ENCODE measurements around the gene KCNG2.
A peak's percentile ranks its signal among the peaks of the same experiment; 100 is the strongest.
"Not testable (repeated sequence)": the region's sequence is repeated elsewhere in the genome, so short reads cannot be mapped to it uniquely, and the experiment has no call there.

The KCNG2 gene

DNA sequence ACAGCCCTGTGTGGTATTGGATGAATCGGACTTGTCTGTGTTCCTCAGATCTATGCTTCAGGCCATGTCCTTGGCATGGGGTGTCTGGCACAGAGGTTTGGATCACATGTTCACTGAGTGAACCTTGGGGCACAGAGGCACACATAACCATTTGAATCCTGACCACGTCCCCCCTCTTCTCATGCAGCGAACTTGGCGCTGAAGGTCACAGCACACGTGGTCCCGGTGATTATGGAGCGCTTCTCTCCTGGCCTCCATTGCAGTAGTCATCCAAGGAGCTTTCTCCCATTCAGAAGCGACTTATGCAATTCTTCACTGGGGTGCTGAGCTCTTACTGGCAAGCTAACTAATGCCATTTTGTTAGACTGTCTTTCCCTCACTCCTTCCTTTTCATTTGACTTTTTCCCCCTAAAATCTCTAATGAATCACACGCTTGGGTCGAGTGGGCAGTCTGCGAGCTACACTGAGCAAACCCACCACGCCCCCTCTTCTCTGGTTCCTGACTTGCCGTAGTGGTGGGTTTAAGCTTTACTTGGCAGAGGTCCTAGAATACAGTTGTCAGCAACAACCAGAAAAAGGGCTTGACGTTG is 59.4 kb downstream of the KCNG2 start:
- peak in 7 of 42 donors; percentile 7 to 55 (median 28) for DNase-seq
- intact Hi-C loops (cut with DNase I) = no loop called here

DNA sequence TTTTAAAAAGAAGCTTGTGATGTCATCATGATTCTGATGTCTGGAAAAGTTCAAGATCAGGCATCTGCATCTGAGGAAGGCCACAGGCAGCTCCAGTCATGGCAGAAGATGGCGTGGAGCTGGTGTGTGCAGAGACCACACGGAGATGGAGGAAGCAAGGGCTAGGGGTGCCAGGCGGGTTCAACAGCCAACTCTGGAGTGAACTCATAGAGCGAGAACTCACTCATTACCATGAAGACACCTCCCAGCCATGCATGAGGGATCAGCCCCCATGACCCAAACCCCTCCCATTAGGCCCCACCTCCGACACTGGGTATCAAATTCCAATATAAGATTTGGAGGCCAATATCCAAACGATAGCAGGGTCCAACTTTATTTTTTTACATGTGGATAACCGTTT is 61.6 kb downstream of the KCNG2 start:
- DNase-seq = peak in 2 of 42 donors; percentile 1 to 5
- intact Hi-C loops (cut with DNase I) = no loop called here

DNA sequence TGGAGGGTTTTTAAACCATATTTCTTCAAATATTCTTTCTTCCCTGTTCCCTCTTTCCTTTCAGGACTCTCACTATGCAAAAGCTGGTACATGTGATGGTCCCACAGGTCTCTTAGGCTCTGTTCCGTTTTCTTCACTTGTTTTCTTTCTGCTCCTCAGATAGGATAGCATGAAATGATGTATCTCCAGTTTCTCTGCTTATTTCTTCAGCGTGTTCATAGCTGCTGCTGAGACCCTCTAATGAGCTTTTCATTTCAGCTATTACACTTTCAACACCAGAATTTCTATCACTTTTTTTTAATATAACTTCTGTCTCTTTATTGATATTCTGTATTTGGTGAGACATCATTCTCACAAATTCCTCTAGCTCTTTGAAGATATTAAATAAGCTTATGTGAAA is 63.9 kb downstream of the KCNG2 start:
- intact Hi-C loops (cut with DNase I) = no loop called here
- no peak for DNase-seq

DNA sequence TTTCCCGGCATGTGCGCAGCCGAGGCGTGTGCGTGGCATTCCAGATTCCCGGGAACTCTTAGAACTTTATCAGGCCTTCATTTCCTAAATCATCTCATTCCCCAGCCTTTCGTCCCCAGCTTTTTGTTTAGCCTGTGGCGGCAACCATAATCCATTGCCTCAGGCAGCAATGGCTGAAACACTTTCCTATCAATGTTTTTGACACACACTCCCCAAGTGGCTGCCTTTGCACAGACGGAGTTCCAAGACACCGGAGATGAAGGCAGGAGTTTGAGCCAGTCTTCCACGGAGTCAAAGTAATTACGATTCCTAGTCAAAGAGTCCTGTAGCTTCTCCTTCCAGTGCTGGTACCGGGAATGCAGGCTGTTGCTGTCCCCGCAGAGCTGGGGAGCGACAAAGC is 64.8 kb downstream of the KCNG2 start:
- intact Hi-C loops (cut with DNase I) = no loop called here
- peak in 5 of 42 donors; percentile 1 to 27 (median 9) for DNase-seq

DNA sequence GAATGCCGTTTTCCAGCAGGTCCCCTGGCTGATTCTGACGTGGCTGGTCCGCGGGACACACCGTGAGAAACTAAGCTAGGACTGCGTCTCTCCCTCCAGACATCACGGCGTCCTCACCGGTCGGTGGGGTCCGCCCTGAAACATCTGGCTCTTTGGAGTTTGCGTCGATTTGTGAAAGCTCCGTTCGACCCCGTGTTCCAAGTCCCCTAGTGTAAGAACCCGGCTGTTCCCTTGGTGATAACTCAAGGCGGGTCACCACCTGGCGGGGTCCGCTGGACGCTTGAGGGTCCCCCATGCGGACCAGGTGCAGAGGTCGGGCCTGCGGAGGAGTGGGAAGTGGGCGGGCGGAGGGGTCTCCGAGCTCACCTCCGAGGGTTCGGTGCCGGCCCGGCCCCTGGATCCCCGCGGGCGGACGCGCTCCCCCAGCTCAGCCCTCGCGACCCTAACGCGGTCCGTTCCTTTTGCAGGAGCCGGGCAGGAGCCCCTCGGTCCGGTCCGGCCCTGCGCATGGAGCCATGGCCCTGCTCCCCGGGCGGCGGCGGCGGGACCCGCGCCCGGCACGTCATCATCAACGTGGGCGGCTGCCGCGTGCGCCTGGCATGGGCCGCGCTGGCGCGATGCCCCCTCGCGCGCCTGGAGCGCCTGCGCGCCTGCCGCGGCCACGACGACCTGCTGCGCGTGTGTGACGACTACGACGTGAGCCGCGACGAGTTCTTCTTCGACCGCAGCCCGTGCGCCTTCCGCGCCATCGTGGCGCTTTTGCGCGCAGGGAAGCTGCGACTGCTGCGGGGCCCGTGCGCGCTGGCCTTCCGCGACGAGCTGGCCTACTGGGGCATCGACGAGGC is 65.6 kb downstream of the KCNG2 start:
- DNase-seq = peak in 10 of 42 donors; percentile 0 to 32 (median 13)
- intact Hi-C loops (cut with DNase I) = no loop called here

DNA sequence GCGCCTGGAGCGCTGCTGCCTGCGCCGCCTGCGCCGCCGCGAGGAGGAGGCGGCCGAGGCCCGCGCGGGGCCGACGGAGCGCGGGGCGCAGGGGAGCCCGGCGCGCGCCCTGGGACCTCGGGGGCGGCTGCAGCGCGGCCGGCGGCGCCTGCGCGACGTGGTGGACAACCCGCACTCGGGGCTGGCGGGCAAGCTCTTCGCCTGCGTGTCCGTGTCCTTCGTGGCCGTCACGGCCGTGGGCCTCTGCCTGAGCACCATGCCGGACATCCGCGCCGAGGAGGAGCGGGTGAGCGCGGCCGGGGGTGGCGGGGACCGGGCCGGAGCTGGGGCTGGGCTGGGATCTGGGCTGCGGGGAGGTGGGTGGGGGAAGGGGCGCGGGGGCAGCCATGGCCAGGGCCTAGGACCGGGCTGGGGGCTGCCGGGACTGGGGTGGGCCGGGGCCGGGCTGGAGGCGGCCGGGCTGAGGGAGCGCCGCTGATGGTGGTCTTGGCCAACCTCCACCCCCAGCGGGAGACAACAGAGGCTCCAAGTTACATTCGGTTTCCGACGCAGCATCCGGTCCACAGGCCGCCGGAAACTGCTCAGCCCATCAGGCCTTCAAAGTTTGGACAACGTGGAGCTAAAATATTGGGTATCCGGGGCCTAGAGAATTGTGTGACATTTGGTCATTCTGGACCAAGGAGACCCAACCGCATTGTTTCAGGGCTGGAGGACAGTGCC is 66.4 kb downstream of the KCNG2 start:
- peak in 10 of 42 donors; percentile 0 to 40 (median 12) for DNase-seq
- intact Hi-C loops (cut with DNase I) = no loop called here

DNA sequence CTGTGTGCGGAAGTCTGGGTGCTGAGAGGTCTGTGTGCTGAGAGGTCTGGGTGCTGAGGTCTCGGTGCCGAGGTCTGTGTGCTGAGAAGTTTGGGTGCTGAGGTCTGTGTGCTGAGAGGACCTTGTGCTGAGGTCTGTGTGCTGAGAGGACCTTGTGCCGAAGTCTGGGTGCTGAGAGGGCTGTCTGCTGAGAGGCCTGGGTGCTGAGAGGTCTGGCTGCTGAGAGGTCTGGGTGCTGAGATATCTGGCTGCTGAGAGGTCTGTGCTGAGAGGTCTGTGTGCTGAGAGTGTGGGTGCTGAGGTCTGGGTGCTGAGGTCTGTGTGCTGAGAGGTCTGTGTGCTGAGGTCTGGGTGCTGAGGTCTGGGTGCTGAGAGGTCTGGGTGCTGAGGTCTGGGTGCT is 67.2 kb downstream of the KCNG2 start:
- intact Hi-C loops (cut with DNase I) = not testable (repeated sequence)
- DNase-seq = peak in 6 of 42 donors; percentile 1 to 20 (median 2)

DNA sequence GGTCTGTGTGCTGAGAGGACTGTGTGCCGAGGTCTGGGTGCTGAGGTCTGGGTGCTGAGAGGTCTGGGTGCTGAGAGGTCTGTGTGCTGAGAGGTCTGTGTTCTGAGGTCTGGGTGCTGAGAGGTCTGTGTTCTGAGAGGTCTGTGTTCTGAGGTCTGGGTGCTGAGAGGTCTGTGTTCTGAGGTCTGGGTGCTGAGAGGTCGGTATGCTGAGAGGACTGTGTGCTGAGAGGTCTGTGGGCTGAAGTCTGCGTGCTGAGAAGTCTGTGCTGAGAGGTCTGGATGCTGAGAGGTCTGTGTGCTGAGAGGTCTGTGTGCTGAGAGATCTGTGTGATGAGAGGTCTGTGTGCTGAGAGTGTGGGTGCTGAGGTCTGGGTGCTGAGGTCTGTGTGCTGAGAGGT is 68.2 kb downstream of the KCNG2 start:
- DNase-seq = peak in 3 of 42 donors; percentile 7 to 19 (median 10)
- intact Hi-C loops (cut with DNase I) = not testable (repeated sequence)

DNA sequence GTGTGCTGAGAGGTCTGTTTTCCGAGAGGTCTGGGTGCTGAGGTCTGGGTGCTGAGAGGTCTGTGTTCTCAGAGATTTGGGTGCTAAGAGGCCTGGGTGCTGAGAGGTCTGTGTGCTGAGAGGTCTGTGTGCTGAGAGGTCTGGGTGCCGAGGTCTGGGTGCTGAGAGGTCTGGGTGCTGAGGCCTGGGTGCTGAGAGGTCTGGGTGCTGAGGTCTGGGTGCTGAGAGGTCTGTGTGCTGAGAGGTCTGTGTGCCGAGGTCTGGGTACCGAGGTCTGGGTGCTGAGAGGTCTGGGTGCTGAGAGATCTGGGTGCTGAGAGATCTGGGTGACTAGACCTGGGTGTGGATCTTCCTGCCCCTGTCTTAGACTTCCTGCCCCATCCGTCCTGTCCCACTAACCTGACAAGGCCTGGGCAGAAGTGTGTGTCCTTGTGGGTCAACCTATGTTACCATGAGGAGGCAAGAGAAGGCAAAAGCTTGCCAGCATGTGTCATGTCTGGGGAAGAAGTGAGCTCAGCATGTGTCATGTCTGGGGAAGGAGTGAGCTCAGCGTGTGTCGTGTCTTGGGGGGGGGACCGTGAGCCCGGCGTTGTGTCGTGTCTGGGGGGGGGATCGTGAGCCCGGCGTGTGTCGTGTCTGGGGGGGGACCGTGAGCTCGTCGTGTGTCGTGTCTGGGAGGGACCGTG is 69.3 kb downstream of the KCNG2 start:
- peak in 8 of 42 donors; percentile 1 to 14 (median 4) for DNase-seq
- intact Hi-C loops (cut with DNase I) = no loop called here

DNA sequence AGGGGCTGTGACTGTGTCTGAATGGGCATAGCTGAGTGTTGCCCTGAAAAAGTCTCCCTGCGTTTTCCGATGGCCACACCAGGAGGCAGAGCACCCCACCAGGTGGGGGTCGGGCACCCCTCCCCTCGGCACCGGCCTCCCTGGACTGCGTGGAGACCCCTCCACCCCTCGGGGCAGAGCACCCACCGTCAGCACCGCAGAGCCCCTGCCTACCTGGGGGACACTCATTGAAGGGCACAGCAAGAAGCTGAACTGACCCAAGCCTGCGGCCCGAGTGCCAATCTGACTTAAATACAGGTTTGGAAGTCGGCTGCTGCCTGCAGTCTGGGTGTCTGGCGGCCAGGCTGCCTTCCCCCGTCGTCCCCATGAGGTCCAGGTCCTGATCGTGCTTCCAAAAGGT is 69.9 kb downstream of the KCNG2 start:
- intact Hi-C loops (cut with DNase I) = no loop called here
- DNase-seq = peak in 7 of 42 donors; percentile 1 to 24 (median 9)

DNA sequence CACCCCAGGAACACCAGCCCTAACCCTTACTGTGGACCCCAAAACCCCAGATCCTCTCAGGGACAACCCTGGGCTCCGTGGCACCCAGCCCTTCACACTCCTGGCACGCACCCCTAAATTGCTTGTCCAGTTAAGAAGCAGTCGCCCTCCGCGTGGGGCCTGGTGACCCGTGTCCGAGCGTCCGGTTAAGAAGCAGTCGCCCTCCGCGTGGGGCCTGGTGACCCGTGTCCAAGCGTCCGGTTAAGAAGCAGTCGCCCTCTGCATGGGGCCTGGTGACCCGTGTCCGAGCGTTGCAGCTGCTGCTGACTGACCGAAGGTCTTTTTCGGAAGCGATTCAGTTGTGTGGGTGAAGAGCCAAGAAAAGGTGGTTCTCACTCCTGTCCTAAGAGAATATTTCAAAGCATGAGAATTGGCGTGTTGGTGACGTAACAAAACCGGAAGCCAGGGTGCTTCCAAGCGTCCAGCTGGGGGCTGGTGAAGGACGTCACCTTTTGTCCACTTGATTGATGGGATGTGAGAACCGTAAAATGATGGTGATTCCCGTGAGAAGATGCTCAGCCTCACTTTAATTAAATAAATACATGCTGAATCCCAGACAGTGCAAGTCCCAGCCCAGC is 70.5 kb downstream of the KCNG2 start:
- peak in 8 of 42 donors; percentile 1 to 39 (median 14) for DNase-seq
- intact Hi-C loops (cut with DNase I) = no loop called here

DNA sequence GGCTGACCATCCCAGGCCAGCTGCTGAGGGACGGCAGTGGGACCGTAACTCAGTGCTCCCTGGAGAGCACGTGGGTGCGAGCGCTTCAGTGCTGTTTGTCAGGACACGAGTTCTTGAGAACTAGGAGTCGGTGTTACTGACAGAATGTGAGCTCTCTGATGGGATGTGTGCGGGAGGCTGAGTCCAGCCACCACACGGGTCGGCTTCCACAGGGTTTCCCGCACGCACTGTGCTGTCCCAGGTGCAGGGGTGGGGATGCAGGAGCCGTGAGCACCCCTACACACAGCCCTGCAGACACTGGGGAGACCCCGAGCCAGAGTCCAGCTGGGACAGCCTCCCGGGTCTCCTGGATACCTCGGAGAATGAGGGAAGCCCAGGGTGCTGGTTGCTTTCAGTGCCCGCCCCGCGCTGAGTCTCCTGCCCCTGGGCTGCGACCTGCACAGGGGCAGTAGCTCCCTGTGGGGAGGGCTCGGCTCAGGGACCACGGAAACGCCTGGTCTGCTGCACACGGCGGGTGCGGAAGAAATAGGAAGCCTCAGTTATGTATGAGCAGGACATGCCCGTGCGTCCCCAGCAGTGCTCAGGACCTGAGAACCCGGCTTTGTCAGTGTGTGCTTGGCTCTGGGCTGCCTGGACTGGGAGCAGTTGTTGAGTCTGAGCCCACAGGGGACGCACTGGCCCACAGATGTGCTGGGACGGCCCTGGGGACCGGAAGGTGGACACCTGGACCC is 71.2 kb downstream of the KCNG2 start:
- intact Hi-C loops (cut with DNase I) = no loop called here
- DNase-seq = peak in 7 of 42 donors; percentile 2 to 31 (median 14)

DNA sequence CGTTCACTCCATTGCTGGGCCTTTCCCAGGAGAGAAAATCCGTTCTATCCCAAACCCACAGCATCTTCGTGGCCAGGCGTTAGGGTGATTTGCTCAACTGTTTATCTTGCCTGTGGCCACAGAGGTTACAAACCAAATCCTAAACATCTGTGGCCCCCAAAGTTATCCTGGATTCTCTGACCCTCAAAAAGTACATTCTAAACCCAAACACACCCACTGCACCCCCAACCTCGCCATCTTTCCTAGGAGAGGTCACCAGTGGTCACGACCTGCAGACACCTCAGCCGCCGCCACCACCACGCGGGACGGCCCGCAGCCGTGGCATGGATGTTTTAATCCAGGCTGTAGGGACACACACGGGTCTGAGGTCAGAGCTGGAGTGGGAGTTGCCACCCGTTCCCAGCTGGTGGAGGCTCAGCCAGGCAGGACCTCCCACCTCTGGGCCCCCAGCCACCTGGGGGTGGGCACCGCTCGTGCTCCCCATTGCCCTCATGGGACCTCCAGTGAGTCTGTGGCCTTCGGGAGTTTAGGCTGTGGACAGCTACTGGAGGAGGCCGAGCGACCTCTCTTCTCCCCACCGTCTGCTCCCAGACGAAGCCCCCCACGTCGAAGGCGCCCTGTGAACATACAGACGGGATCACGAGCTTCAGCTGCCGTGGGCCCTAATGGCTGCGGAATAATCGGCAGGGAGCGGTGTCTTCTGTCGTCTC is 72.0 kb downstream of the KCNG2 start:
- DNase-seq = peak in 7 of 42 donors; percentile 1 to 38 (median 14)
- intact Hi-C loops (cut with DNase I) = no loop called here

DNA sequence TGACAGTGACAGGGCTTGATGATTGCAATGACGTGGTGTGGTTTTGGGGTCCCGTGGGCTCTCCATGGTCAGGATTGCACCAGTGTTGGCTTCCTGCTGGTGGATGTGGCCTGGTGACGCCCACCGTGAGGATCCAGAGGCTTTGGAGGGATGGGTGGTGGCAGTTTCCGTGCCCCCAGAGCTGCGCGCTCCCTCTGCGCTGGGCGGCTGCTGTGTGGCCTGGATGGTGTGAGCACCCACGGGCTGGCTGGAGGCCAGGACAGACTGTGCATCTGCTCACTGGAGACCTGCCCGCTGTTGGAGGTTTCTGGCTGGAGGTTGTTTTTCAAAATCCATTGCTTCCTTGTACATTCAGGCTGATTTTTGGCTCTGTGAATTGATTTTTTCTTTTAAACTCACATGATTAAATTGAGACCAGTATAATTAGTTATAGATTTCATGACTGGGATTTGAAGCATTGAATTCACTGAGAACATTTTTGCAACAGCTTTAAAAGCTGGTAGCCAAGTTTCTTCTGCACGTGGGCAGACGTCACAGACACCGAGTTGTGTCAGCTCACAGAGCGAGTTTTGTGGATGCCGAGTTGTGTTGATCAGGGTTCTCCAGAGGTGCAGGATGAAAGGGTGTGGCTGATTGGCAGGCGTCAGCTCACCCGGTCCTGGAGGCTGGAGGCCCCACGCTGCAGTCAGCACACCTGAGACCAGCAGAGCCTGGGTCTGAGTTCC is 72.7 kb downstream of the KCNG2 start:
- intact Hi-C loops (cut with DNase I) = no loop called here
- peak in 20 of 42 donors; percentile 11 to 58 (median 34) for DNase-seq

DNA sequence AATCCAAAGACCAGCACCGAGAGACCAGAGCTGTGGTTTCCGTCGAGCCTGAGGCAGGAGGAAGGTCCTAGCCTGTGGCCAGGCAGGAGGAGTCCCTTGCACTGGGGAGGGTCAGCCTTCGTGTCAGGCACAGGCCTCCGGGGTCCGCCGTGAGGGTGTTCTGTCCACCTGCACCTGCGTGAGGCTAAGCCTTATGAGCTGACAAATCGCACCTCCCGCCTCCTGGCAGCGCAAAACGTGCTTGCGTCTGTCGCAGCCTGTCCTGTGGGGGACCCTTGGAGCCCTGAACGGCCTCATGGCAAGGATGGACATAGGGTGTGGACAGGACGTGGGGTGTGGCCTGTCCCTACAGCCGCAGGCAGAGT is 73.3 kb downstream of the KCNG2 start:
- DNase-seq = peak in 8 of 42 donors; percentile 0 to 42 (median 14)
- intact Hi-C loops (cut with DNase I) = no loop called here

DNA sequence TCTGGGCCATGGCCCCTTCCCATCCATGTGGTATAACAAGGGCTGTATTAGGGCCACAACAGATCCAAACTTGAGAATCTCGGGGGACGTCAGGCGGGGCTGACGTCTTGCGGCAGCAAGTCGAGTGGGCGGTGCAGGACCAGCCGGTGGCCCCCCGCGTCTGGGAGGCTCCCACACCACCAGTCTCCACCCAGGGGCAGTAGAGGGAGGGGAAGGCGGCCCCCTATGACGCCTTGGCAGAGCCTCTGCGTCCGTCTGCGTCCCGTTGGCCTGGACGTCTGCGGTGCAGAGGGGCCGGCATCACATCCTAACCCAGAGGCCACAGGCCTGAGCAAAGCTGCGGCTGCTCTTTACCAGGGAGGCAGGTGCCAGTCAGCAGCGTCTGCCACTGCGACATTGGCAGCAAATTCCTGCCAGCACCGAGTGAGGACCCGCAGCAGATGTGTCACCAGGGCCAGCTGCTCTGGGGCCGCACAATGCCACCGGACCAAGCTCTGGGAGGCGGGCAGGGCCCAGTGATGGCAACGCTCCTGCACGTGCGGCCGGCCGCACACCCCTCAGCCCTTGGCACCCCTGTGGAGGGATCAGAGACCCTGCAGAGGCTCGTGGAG is 73.8 kb downstream of the KCNG2 start:
- peak in 9 of 42 donors; percentile 1 to 44 (median 18) for DNase-seq

More for the DNA sequence above, 73.8 kb downstream of the KCNG2 start:
- intact Hi-C loops (cut with DNase I) = no loop called here

Data from head of caudate nucleus (tissue), 42 donors.